ENCODE measurements around the gene CBS. TPM values are rescaled to one million over a fixed set of nuclear protein-coding genes. Genes with fewer than 3 reads are reported as not detected.
"Not testable (repeated sequence)": the region's sequence is repeated elsewhere in the genome, so short reads cannot be mapped to it uniquely, and the experiment has no call there.

Gene CBS
- total and polyA plus RNA-seq, 8 donors, result 2.0 to 25.1 (median 17.4) TPM

DNA sequence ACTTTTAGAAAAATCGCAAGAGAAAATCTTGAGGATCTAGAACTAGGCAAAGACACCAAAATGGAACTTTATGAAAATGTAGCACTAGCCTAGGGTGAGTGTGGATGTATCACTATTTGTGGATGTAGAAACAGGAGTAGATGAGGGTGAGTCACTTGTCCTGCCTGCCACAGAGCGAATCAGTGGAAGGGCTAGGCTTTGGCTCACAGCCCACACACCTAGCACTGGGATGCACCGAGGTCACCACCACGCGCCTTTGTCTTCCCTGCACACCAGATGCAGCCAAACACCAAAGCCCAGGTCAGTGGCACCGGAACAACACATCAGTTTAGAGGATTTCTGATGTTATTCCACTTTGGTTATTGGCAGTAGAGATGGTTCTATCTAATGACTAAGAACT is 63.0 kb downstream of the CBS start:
- TF ChIP-seq POLR2A (IDR thresholded peaks at IDR 0.05), result no peak
- TF ChIP-seq, protein P1, sequence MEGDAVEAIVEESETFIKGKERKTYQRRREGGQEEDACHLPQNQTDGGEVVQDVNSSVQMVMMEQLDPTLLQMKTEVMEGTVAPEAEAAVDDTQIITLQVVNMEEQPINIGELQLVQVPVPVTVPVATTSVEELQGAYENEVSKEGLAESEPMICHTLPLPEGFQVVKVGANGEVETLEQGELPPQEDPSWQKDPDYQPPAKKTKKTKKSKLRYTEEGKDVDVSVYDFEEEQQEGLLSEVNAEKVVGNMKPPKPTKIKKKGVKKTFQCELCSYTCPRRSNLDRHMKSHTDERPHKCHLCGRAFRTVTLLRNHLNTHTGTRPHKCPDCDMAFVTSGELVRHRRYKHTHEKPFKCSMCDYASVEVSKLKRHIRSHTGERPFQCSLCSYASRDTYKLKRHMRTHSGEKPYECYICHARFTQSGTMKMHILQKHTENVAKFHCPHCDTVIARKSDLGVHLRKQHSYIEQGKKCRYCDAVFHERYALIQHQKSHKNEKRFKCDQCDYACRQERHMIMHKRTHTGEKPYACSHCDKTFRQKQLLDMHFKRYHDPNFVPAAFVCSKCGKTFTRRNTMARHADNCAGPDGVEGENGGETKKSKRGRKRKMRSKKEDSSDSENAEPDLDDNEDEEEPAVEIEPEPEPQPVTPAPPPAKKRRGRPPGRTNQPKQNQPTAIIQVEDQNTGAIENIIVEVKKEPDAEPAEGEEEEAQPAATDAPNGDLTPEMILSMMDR (IDR thresholded peaks at IDR 0.05), result no peak
- no peak for TF ChIP-seq POLR2AphosphoS5 (IDR thresholded peaks at IDR 0.05)
- TF ChIP-seq EP300 (IDR thresholded peaks at IDR 0.05), result no peak
- no peak overlapping the region for H3K27ac ChIP-seq
- H3K27me3 ChIP-seq, result no peaks in the 10 kb centered on the region
- 88 to 91% (median 89%) methylated on average over 6 of the region's 6 CpGs for WGBS, 5 donors
- no peak for DNase-seq
- no peak overlapping the region for H3K4me3 ChIP-seq
- peaks cover 30 to 95% (median 90%) of the 10 kb centered on the region in 4 donors for H3K36me3 ChIP-seq
- no peaks in the 10 kb centered on the region for H3K9me3 ChIP-seq
- H3K4me1 ChIP-seq, result no peaks in the 10 kb centered on the region
- intact Hi-C loops (cut with DNase I; ENCODE audit: low total_unique reads), result no loop called here

DNA sequence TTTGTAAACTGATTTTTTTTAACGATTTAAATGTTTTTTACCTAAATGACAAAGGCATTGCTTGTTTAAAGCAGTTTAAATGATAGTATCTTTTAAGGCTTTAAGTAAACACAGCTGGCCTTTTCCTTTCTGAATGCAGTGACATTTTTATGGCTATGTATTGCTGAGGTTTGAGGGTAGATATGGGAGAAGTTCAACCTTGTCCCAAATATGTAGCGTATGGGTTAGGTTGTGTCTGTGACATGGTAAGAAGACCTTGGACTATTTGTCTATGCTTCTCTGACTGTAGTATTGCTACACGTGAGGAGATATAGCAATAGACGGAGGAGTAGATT is 68.8 kb downstream of the CBS start:
- DNase-seq, result peak in 1 of 2 donors; percentile 17
- 51 to 71% (median 55%) methylated on average over 4 of the region's 4 CpGs for WGBS, 5 donors
- Histone ChIP-seq H3K27ac (peak overlapping the region in 1 of 5 donors; percentile 20), H3K9me3 (no peaks in the 10 kb centered on the region), H3K4me1 (peaks cover 0 to 12% (median 0%) of the 10 kb centered on the region in 4 donors), H3K36me3 (peaks cover 8 to 71% (median 65%) of the 10 kb centered on the region in 4 donors), H3K27me3 (no peaks in the 10 kb centered on the region), H3K4me3 (no peak overlapping the region)
- intact Hi-C loops (cut with DNase I; ENCODE audit: low total_unique reads), result loop anchor here (10.0 kb wide), 1 partner anchor 668 kb away; no protein-coding TSS in a partner anchor
- no peak for TF ChIP-seq EP300 (IDR thresholded peaks at IDR 0.05)
- no peak for TF ChIP-seq POLR2AphosphoS5 (IDR thresholded peaks at IDR 0.05)
- TF ChIP-seq, protein P1 (IDR thresholded peaks at IDR 0.05), result no peak
- no peak for TF ChIP-seq POLR2A (IDR thresholded peaks at IDR 0.05)

DNA sequence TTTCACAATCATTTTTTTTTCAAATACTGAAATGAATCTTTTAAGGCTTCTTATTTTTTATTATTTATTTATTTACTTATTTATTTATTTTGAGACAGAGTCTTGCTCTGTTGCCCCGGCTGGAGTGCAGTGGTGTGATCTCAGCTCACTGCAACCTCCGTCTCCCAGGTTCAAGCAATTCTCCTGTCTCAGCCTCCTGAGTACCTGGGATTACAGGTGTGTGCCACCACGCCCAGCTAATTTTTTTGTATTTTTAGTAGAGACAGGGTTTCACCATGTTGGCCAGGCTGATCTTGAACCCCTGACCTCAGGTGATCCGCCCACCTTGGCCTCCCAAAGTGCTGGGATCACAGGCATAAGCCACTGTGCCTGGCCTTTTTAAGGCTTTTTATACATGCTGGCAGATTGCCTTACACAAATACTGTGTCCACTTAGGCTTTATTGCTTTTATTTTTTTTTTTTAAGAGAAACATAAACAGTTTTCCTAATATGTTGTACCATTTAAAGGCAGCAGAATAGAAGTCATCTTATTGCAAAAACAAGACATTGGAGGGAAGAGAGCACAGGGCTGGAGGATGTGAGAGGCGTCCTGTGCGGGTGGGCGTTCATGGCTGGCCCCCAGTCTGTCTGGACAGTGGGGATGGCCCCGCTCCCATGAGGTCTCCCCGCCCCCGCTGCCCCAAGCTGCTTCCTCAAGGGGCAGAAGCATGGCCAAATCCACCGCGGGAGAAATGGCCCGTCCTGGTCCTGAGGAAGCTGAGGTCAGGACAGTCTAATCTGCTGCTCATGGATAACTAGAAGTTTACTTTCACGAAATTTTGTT is 69.4 kb downstream of the CBS start:
- H3K4me3 ChIP-seq, H3K9me3 ChIP-seq, H3K27me3 ChIP-seq: not testable (repeated sequence)
- Histone ChIP-seq H3K4me1 (peaks cover 0 to 16% (median 1%) of the 10 kb centered on the region in 4 donors), H3K36me3 (peaks cover 3 to 65% (median 60%) of the 10 kb centered on the region in 4 donors), H3K27ac (peak overlapping the region in 2 of 5 donors; percentile 9 to 20)
- WGBS, 5 donors, result 65 to 76% (median 70%) methylated on average over 14 of the region's 14 CpGs
- peak in 1 of 2 donors; percentile 20 for DNase-seq
- intact Hi-C loops (cut with DNase I; ENCODE audit: low total_unique reads), result loop anchor here (10.0 kb wide), 1 partner anchor 669 kb away; no protein-coding TSS in a partner anchor

DNA sequence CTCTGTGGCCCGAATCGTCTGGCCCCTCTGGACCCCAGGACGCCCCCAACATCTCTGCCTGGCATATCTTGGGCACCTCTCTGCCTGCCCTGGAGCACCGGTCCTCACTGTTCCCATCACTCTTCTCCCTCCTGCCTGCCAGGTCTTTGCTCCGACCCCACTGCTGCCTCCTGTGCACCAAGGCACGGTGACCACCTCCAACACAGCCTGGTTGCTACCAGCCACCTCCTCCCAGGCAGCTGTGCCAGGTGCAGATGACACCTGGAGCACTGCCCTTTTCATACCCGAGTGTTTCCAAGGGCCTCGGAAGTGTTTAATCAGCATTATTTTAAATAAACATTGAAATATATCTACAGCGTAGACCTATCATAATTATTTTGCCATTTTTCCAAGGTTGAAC is 70.0 kb downstream of the CBS start:
- Histone ChIP-seq H3K4me1 (peaks cover 0 to 22% (median 4%) of the 10 kb centered on the region in 4 donors), H3K36me3 (peaks cover 3 to 59% (median 53%) of the 10 kb centered on the region in 4 donors), H3K27me3 (no peaks in the 10 kb centered on the region), H3K9me3 (no peaks in the 10 kb centered on the region), H3K4me3 (no peak overlapping the region), H3K27ac (no peak overlapping the region)
- intact Hi-C loops (cut with DNase I; ENCODE audit: low total_unique reads), result loop anchor here (10.0 kb wide), 1 partner anchor 669 kb away; no protein-coding TSS in a partner anchor
- no peak for DNase-seq
- TF ChIP-seq POLR2AphosphoS5 (IDR thresholded peaks at IDR 0.05) (no peak), EP300 (IDR thresholded peaks at IDR 0.05) (no peak), POLR2A (IDR thresholded peaks at IDR 0.05) (no peak)
- TF ChIP-seq, protein P1 (IDR thresholded peaks at IDR 0.05), result no peak
- 71 to 81% (median 78%) methylated on average over 9 of the region's 9 CpGs for WGBS, 5 donors

Measured in stomach (tissue), 9 donors.